ENCODE results near the gene RPF1.
"Not testable (repeated sequence)": the region's sequence is repeated elsewhere in the genome, so short reads cannot be mapped to it uniquely, and the experiment has no call there.

Gene RPF1

GRCh38 chr1:84493747-84494146 is 14.7 kb downstream of the RPF1 start:
- DNase-seq, result no peak

DNA sequence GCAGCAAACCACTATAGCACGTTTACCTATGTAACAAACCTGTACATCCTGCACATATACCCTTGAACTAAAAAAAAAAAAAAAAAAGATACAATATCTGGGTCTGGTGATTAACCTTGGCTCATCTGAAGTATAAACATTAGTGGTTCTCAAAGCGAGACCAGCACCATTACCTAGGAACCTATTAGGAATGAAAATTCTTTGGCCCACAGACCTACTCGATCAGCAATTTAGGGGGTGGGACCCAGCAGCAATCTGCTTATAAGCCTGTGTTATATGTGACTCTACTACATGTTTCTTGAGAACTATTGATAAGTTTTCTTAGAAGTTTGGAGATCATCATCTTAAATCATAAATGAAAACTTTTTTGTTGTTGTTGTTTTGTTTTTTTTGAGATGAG is 17.4 kb downstream of the RPF1 start:
- no peak for DNase-seq

GRCh38 chr1:84497631-84498275 is 18.7 kb downstream of the RPF1 start:
- DNase-seq, result no peak

GRCh38 chr1:84502927-84503326 is 23.9 kb downstream of the RPF1 start:
- no peak for DNase-seq

- no peak for DNase-seq
Observed at GRCh38 chr1:84504580-84505492, 25.8 kb downstream of the RPF1 start.

DNA sequence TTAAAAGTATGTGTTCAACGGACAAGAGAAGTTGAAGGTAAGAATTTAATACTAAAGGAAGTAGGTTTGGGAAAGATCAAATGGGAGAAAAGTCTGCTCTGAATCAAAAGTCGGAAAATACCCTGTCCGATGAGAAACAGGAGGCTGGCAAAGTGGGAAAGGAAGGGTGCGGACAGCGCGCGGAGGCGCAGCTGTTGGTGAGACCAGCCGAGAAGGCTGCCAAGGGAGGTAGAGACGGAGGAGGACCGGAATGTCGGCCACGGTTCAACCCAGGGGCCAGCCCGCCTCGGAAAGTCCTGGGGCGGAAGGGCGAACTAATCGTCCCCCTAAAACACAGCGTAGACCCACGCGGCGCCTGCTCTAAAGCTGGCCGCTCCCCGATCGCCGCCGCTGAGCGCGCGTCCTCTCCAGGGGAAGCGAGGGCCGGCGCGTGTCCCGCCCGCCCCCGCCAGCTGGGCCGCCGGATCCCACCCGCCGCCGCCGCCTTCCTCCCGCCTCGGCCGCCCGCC is 26.5 kb downstream of the RPF1 start:
- no peak for DNase-seq

DNA sequence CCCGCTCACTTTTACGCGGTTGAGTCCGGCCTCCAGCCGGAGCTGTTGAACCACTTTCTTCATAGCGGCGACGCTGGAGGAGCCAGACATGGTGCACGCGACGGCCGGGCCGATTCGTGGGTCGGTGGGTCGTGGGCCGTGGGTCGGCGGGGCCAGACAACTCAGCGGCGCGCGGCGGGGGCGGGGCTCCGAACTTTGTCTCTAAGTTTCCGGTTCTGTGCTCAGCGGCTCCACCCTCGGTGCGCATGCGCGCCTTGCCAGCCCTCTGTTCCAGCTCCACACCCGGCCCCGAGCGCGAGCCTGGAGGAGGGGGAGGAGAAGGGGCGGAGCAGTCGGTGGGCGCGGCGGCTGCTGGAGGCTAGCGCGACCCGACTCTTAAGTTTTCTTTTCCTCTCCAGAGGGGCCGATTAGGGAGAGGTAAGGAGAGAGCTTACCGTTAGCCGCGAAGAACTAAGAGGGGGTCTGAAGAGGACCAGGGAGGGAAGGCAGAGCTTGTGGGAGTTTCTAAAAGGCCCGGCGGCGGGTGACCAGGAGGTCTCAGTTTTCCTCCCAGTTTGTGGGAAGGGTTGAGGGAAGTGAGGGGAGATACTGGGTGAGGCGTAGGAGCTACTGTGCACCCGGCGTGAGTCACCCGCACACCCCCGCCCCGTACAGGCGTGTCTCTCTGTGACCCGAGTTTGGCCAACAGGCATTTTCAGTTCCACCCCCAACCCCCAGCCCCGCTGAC is 27.1 kb downstream of the RPF1 start, which contains the start of the genes GNG5 and SPATA1:
Gene GNG5, minus strand, starts transcription at position 580 of the 727 bp plus-strand sequence. Its CDS starts 490 bp downstream, at position 90.
Gene SPATA1, plus strand, starts transcription at position 385 of the 727 bp plus-strand sequence. CDS start 9,974 bp downstream, outside the sequence.
- DNase-seq, result peak; percentile 98

DNA sequence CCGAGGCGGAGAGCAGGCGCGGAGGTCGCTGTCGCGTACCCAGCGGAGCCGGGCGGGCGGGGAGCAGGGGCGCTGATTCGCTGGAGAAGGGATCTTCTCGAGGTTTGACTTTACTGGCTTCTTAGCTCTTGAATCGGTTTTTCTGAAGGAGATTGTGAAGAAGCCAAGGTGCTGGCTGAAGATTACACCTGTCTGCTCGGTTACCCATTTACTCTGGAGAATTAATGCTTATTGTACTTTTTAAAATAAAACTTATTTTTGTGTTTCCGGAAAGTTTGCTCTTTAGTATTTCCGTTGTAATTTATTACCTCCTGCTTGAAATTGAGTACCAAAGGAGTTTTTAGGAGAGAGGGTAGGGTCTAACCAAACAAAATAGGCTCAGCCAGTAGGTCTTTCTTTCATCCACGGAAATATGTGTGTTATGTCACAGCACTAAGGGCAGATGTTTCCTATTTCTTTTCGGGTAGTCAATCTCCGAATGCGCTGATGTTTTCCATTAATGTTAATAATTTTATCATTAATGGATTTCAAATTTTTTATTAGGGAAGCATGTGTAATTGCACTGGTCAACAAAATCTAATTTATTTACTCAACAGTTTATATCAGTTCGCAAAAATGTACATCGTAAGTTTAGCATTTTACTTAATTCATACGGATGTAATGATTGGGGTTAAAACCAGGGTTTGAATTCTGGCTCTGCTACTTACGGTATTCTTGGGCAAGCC is 27.8 kb downstream of the RPF1 start:
- no peak for DNase-seq

GRCh38 chr1:84507887-84508286 is 28.8 kb downstream of the RPF1 start:
- DNase-seq, result not testable (repeated sequence)

DNA sequence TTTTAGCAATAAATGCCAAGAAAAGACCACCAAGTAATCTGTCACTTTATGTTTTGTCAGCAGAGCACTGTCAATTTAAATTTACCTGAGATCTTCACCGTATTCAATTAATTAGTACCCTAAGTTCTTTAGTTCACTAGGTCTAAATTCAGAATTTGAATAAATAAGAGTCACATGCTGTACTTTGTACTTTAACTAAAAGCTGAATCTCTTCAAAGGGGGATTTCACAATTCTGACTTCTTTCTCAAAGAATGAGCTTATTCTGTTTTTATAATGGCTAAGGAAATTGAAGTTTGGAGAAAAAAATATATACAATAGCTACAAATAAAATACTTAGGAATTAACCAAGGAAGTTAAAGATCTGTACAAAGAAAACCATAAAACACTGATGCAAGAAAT is 29.4 kb downstream of the RPF1 start:
- no peak for DNase-seq

DNA sequence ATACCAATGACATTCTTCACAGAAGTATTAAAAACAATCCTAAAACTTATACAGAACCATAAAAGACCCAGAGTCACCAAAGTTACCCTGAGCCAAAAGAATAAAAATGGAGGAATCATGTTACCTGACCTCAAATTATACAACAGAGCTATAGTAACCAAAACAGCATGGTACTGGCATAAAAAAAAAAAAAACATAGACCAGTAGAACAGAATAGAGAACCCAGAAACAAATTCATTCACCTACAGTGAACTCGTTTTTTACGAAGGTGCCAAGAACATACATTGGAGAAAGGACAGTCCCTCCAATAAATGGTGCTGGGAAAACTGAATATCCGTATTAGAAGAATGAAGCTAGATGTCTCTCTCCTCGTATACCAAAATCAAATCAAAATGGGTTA is 30.0 kb downstream of the RPF1 start:
- DNase-seq, result no peak

- DNase-seq, result no peak
Observed at GRCh38 chr1:84510165-84510564, 31.1 kb downstream of the RPF1 start.

GRCh38 chr1:84510668-84511067 is 31.6 kb downstream of the RPF1 start:
- DNase-seq, result no peak

- DNase-seq, result no peak
Observed at GRCh38 chr1:84524590-84524989, 45.5 kb downstream of the RPF1 start.

DNA sequence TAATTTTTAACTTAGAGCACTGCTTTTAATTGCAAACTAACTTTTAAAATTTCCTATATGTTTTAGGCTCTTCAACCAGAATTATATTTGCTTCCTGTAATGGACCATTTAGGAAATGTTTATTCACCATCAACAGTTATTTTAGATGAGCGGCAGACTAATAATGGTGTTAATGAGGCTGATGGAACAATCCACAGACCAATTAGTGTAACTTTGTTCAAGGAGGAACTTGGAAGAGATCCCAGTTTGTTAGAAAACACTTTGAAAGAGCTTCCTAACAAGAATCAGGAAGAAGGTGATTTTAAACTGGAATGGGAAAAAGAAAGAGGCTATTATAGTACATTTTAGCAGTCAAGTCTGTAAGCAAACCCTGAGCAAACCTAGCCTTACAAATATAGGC is 46.7 kb downstream of the RPF1 start:
- DNase-seq, result no peak

- DNase-seq, result no peak
Observed at GRCh38 chr1:84538599-84538998, 59.5 kb downstream of the RPF1 start.

DNA sequence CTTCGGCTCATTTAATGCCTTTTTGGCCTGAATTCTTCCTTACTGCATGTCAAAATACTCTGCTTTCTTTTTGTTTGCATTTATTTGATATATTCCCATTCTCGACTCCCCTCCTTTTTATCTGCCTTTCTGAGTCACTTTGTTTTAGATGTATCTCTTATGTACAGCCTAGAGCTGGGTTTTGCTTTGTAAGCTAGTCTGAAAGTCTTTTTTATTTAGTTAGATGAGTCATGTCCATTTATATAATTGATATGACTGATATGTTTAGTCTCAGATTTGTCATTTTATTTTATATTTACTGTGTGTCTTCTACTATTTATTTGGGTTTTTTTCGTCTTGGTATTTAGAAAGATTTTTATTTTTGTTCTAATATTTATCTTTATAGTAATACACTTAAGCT is 60.9 kb downstream of the RPF1 start:
- no peak for DNase-seq

DNA sequence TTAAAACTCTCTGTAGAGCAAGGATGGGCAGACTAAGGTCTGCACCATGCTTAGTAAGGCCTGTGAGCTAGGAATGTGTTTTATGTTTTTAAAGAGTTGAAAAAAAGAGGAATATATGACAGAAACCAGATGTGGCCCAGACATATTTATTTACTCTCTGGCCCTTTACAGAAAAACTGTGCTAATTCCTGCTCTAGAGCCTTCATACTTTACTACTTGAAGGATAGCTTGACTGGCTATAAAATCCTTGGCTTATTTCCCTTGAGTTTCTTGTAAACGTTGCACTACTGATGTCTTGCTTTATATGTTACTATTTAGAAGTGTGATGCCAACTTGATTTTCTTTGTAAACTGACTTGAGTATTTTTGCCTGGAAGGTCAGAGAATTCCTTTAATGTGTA is 61.7 kb downstream of the RPF1 start:
- DNase-seq, result no peak

DNA sequence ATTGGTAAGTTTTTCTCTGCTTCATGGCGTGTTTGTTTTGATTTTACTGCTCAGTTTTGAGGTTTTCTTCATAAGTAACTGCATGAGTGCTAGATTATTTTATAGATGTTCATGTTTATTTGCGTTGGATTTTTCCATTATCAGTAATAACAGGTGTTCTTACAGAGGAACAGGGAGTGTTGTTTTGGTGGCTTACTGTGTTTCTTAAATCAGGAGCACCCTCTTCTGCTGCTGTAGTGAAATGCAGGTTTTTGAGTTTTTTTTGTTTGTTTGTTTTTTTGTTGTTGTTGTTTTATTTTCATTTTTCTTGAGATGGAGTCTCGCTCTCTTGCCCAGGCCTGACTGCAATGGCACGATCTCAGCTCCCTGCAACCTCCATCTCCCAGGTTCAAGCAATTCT is 62.6 kb downstream of the RPF1 start:
- DNase-seq, result no peak
